Sigmoid colon (tissue), 7 donors: ENCODE data around the gene FANCM. TPM values are rescaled to one million over a fixed set of nuclear protein-coding genes. Genes with fewer than 3 reads are reported as not detected.

Experiments used
- DNase-seq: peaks from one replicate; pipeline ENCODE4 v3.0.0-alpha.2; 2019
- H3K27ac ChIP-seq, 4 donors: fragments of 200-600 bp; sonication (generic); one replicate each; pipeline ENCODE4 v1.5.1; 2016 to 2019; ENCODE audit warnings: mild to moderate bottlenecking in 1 of 4
- H3K27me3 ChIP-seq, 3 donors: fragments of 200-600 bp; sonication (generic); one replicate each; pipeline ENCODE4 v1.5.1; 2019; ENCODE audit warnings: mild to moderate bottlenecking in 1 of 3
- H3K36me3 ChIP-seq, 4 donors: fragments of 200-600 bp; sonication (generic); one replicate each; pipeline ENCODE4 v1.5.1; 2016 to 2019
- H3K4me1 ChIP-seq, 4 donors: fragments of 200-600 bp; sonication (generic); one replicate each; pipeline ENCODE4 v1.5.1; 2017 to 2019
- H3K4me3 ChIP-seq, 4 donors: fragments of 200-600 bp; sonication (generic); one replicate each; pipeline ENCODE4 v1.5.1; 2017 to 2019; ENCODE audit warnings: mild to moderate bottlenecking in 2 of 4, moderate library complexity in 1 of 4
- H3K9me3 ChIP-seq, 4 donors: fragments of 200-600 bp in 3 of 4; sonication (generic) in 3 of 4; one replicate each; pipeline versions ENCODE4 v1.5.1 to v1.6.1; 2013 to 2019
- EP300 ChIP-seq, 4 donors: sonication (generic); formaldehyde crosslinking; IDR thresholded peaks; one replicate each; pipeline ENCODE4 v1.6.1; 2017; ENCODE audit warnings: antibody characterized with exemption in 4 of 4
- POLR2A ChIP-seq, 2 donors: fragments of 450-650 bp; IDR thresholded peaks; one replicate each; pipeline ENCODE4 v1.6.1; 2016; ENCODE audit warnings: antibody characterized with exemption in 2 of 2, mild to moderate bottlenecking in 2 of 2, moderate library complexity in 2 of 2
- POLR2AphosphoS5 ChIP-seq, 4 donors: sonication (generic); formaldehyde crosslinking; IDR thresholded peaks; one replicate each; pipeline ENCODE4 v1.6.1; 2017; ENCODE audit warnings: antibody characterized with exemption in 4 of 4
- whole genome bisulfite sequencing, 2 donors: extraction: QIAGEN DNeasy Blood & Tissue Kit; methylation state at CpG; one replicate each; pipeline ENCODE4 v1.1.7; 2013; 5-methylcytosine and 5-hydroxymethylcytosine counted together
- intact Hi-C: fragments of 100-400 bp; cut with DNase I; formaldehyde crosslinking; loops from one replicate; pipeline ENCODE4 v1.15.1; 2023
- polyA plus RNA-seq, 3 donors: library from polyadenylated mRNA; stranded (reverse); fragments of 200-250 nt; gene quantifications; one replicate each; pipeline ENCODE4 v1.2.3, GENCODE V29; 2013
- total RNA-seq, 4 donors: library from RNA; depleted of rRNA; stranded (reverse); fragments of >200 nt; gene quantifications; one replicate each; pipeline ENCODE4 v1.1.0, GENCODE V29; 2016
- TF ChIP-seq, protein P1 (sequence below), 4 experiments: fragments of 450-650 bp in 3 of 4; fragments of 200-600 bp in 1 of 4; IDR thresholded peaks; one replicate each; pipeline ENCODE4 v1.5.1; 2016 to 2019; ENCODE audit warnings: antibody characterized with exemption in 4 of 4, mild to moderate bottlenecking in 3 of 4, moderate library complexity in 2 of 4
- donor health status: healthy with polysubstance abuse.
- donor health status: Bipolar disorder and iron deficiency.
- donor health status: healthy.

Gene FANCM
- total and polyA plus RNA-seq, 7 donors = 0.46 to 6.8 (median 2.8) TPM

- Histone ChIP-seq H3K9me3 (no peaks in the 10 kb centered on the region), H3K27me3 (no peaks in the 10 kb centered on the region), H3K27ac (no peak overlapping the region), H3K4me3 (no peak overlapping the region), H3K36me3 (no peaks in the 10 kb centered on the region), H3K4me1 (no peaks in the 10 kb centered on the region)
- no peak for DNase-seq
- WGBS, 2 donors = 95 to 97% methylated on average over 5 of the region's 5 CpGs
- TF ChIP-seq POLR2A (IDR thresholded peaks at IDR 0.05) (no peak), POLR2AphosphoS5 (IDR thresholded peaks at IDR 0.05) (no peak), EP300 (IDR thresholded peaks at IDR 0.05) (no peak)
- TF ChIP-seq, protein P1, sequence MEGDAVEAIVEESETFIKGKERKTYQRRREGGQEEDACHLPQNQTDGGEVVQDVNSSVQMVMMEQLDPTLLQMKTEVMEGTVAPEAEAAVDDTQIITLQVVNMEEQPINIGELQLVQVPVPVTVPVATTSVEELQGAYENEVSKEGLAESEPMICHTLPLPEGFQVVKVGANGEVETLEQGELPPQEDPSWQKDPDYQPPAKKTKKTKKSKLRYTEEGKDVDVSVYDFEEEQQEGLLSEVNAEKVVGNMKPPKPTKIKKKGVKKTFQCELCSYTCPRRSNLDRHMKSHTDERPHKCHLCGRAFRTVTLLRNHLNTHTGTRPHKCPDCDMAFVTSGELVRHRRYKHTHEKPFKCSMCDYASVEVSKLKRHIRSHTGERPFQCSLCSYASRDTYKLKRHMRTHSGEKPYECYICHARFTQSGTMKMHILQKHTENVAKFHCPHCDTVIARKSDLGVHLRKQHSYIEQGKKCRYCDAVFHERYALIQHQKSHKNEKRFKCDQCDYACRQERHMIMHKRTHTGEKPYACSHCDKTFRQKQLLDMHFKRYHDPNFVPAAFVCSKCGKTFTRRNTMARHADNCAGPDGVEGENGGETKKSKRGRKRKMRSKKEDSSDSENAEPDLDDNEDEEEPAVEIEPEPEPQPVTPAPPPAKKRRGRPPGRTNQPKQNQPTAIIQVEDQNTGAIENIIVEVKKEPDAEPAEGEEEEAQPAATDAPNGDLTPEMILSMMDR (IDR thresholded peaks at IDR 0.05) = no peak
- intact Hi-C loops = no loop called here
Observed at GRCh38 chr14:45181329-45181728, 45.6 kb downstream of the FANCM start.

DNA sequence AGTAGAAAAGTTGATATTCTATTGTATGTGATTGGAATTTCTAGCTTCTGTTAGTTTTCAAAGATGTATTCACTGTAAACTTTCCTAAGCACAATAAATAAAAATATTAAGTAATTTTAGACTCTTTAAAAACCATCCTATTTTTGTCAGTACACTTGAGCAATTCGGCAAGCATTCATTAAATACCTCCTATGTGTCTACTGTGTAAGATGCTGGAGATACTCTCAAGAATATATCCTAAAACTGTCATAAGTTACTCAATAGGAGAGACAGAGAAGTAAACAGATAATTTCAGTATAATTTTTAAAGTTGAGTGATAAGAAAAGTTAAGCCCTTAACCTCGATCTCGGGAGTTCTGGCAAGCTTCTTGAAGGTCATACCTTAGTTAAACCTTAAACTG, 46.1 kb downstream of the FANCM start:
- Histone ChIP-seq H3K9me3 (no peaks in the 10 kb centered on the region), H3K27me3 (no peaks in the 10 kb centered on the region), H3K27ac (no peak overlapping the region), H3K4me3 (no peak overlapping the region), H3K4me1 (no peaks in the 10 kb centered on the region), H3K36me3 (no peaks in the 10 kb centered on the region)
- no peak for DNase-seq
- WGBS, 2 donors = 61 to 83% methylated on average over 3 of the region's 3 CpGs
- TF ChIP-seq, protein P1 (IDR thresholded peaks at IDR 0.05) = no peak
- TF ChIP-seq POLR2A (IDR thresholded peaks at IDR 0.05) = no peak
- TF ChIP-seq POLR2AphosphoS5 (IDR thresholded peaks at IDR 0.05) = no peak
- no peak for TF ChIP-seq EP300 (IDR thresholded peaks at IDR 0.05)
- intact Hi-C loops = no loop called here

DNA sequence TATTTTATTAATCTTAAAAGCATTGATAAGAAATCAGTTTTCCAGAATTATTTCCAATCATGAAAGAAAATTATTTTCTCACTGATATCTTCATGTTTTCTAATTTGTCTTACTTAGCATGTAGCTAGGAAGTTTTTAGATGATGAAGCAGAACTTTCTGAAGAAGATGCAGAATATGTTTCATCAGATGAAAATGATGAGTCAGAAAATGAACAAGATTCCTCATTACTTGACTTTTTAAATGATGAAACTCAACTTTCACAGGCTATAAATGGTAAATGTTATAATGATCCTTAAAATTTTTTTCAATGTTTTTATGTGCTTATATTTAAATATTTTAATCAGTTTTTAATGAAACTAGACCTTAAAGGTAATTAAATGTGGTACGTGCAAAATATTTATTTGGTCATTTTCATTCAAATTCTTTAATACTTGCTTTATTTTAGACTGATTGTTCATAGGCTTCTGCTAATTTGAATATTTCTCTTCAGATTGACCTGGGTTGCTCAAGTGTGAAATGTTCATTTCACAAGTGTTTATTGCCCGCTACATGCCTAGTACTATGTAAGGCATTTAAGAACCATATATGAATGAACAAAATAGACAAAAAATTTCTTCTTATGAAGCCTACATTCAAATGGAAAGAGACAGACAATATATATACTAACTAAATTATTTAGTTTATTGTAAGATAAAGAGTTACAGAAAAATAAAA, 49.5 kb downstream of the FANCM start:
- Histone ChIP-seq H3K36me3 (peaks cover 0 to 6% (median 0%) of the 10 kb centered on the region in 4 donors), H3K4me1 (no peaks in the 10 kb centered on the region), H3K4me3 (no peak overlapping the region), H3K27ac (no peak overlapping the region), H3K9me3 (no peaks in the 10 kb centered on the region), H3K27me3 (no peaks in the 10 kb centered on the region)
- DNase-seq = no peak
- TF ChIP-seq POLR2AphosphoS5 (IDR thresholded peaks at IDR 0.05) (no peak), EP300 (IDR thresholded peaks at IDR 0.05) (no peak), POLR2A (IDR thresholded peaks at IDR 0.05) (no peak)
- TF ChIP-seq, protein P1 (IDR thresholded peaks at IDR 0.05) = no peak
- 93 to 97% methylated on average over 2 of the region's 2 CpGs for WGBS, 2 donors
- intact Hi-C loops = no loop called here

- no peak for DNase-seq
- H3K27me3 ChIP-seq = no peaks in the 10 kb centered on the region
- intact Hi-C loops = no loop called here
- no peak overlapping the region for H3K27ac ChIP-seq
- no peak overlapping the region for H3K4me3 ChIP-seq
- H3K9me3 ChIP-seq = no peaks in the 10 kb centered on the region
- H3K4me1 ChIP-seq = peaks cover 0 to 12% (median 4%) of the 10 kb centered on the region in 4 donors
- no peaks in the 10 kb centered on the region for H3K36me3 ChIP-seq
- WGBS, 2 donors = 89 to 95% methylated on average over 4 of the region's 4 CpGs
- no peak for TF ChIP-seq EP300 (IDR thresholded peaks at IDR 0.05)
- TF ChIP-seq, protein P1 (IDR thresholded peaks at IDR 0.05) = no peak
- no peak for TF ChIP-seq POLR2AphosphoS5 (IDR thresholded peaks at IDR 0.05)
- TF ChIP-seq POLR2A (IDR thresholded peaks at IDR 0.05) = no peak
Observed at GRCh38 chr14:45194964-45195363, 59.2 kb downstream of the FANCM start.
